Activated CD8-positive, alpha-beta T cell treated with anti-CD3 and anti-CD28 coated beads for 36 hours (primary cell): Measurements from ENCODE around the gene CALN1. TPM values are rescaled to one million over a fixed set of nuclear protein-coding genes. Genes with fewer than 3 reads are reported as not detected.

Source experiments
- ATAC-seq: fragments of 200-7000 bp; cut with Tn5 transposase; one replicate; pipeline ENCODE4 v1.10.0; 2021; ENCODE audit warnings: mild to moderate bottlenecking, moderate library complexity
- CTCF ChIA-PET: fragments of 350-600 bp; sonication (Branson Sonifier 250); formaldehyde crosslinking; loops from one replicate; lab custom pipeline; 2021; ENCODE audit warnings: antibody characterized with exemption; lab: Charles Lee
- POLR2A ChIA-PET: fragments of 350-600 bp; sonication (Branson Sonifier 250); formaldehyde crosslinking; loops from one replicate; lab custom pipeline; 2021; ENCODE audit warnings: antibody characterized with exemption; lab: Charles Lee
- DNase-seq: peaks from one replicate; pipeline ENCODE4 v3.0.0-alpha.2; 2020
- H3K27ac Mint-ChIP-seq: one replicate; pipeline ENCODE4 v1.8.0; 2021; ENCODE audit warnings: mild to moderate bottlenecking, mixed read lengths
- H3K27me3 Mint-ChIP-seq: one replicate; pipeline ENCODE4 v1.8.0; 2021; ENCODE audit warnings: mixed read lengths
- H3K36me3 Mint-ChIP-seq: one replicate; pipeline ENCODE4 v1.8.0; 2021; ENCODE audit warnings: low read depth, mixed read lengths
- H3K4me1 Mint-ChIP-seq: one replicate; pipeline ENCODE4 v1.8.0; 2021; ENCODE audit warnings: low read depth, mixed read lengths
- H3K4me3 Mint-ChIP-seq: one replicate; pipeline ENCODE4 v1.8.0; 2021; ENCODE audit warnings: mild to moderate bottlenecking, moderate library complexity, mixed read lengths
- H3K9me3 Mint-ChIP-seq: one replicate; pipeline ENCODE4 v1.8.0; 2021; ENCODE audit warnings: mixed read lengths
- intact Hi-C: fragments of 100-400 bp; cut with micrococcal nuclease; formaldehyde crosslinking; loops from one replicate; pipeline ENCODE4 v1.10.0; 2022
- total RNA-seq, 2 experiments: library from RNA; stranded (reverse); gene quantifications; one replicate each; pipeline ENCODE4 v1.2.3, GENCODE V29; 2021
- TF ChIP-seq, protein P1 (sequence below): fragments of 200-600 bp; IDR thresholded peaks from one replicate; pipeline ENCODE4 v1.8.0; 2022; ENCODE audit warnings: antibody characterized with exemption, mild to moderate bottlenecking

The CALN1 gene
- total RNA-seq, 2 experiments from 2014 or later: 0.02 to 0.16 TPM

DNA sequence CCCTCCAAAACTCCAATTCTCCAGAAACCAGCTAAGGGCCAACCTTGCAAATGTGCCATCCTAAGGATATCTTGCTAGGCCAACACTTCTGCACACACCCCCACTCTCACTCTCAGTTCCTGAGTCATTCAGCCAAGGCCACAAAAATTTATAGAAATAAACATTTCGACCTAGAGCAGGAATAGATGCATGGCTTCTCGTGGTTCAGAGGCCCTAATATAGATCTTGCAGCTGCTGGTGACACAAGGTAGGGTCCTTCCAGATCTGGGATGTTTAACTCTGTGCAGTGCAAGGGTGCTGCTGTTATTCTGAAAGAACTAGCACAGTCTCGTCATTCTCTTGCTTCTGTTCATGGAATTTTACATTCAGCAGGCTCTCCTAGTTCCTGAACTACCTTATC lies 369.3 kb downstream of the CALN1 start:
- H3K4me1 Mint-ChIP-seq: no peaks in the 10 kb centered on the region
- ChIA-PET POLR2A (no interaction called here), CTCF (no interaction called here)
- no peak overlapping the region for H3K4me3 Mint-ChIP-seq
- H3K27ac Mint-ChIP-seq: no peak overlapping the region
- H3K9me3 Mint-ChIP-seq: peaks cover 2% of the 10 kb centered on the region
- TF ChIP-seq, protein P1, sequence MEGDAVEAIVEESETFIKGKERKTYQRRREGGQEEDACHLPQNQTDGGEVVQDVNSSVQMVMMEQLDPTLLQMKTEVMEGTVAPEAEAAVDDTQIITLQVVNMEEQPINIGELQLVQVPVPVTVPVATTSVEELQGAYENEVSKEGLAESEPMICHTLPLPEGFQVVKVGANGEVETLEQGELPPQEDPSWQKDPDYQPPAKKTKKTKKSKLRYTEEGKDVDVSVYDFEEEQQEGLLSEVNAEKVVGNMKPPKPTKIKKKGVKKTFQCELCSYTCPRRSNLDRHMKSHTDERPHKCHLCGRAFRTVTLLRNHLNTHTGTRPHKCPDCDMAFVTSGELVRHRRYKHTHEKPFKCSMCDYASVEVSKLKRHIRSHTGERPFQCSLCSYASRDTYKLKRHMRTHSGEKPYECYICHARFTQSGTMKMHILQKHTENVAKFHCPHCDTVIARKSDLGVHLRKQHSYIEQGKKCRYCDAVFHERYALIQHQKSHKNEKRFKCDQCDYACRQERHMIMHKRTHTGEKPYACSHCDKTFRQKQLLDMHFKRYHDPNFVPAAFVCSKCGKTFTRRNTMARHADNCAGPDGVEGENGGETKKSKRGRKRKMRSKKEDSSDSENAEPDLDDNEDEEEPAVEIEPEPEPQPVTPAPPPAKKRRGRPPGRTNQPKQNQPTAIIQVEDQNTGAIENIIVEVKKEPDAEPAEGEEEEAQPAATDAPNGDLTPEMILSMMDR: no peak
- DNase-seq: no peak
- ATAC-seq: no peak
- no peaks in the 10 kb centered on the region for H3K36me3 Mint-ChIP-seq
- intact Hi-C loops: no loop called here
- H3K27me3 Mint-ChIP-seq: no peaks in the 10 kb centered on the region

DNA sequence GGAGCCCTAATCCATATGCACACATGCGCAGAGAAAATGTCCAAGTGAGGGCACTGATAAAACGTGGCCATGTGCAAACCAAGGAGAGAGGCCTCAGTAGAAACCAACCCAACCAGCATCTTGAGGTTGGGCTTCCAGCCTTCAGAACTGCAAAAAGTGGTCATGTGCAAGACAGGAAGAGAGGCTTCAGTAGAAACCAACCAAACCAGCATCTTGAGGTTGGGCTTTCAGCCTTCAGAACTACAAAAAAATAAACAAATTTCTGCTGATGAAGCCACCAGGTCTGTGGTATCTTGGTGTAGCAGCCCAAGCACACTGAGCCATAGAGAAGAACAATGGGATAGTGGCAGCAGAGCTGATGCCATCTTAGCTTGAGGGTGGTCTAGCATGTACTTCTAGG lies 371.5 kb downstream of the CALN1 start:
- POLR2A ChIA-PET: no interaction called here
- no peaks in the 10 kb centered on the region for H3K27me3 Mint-ChIP-seq

DNA sequence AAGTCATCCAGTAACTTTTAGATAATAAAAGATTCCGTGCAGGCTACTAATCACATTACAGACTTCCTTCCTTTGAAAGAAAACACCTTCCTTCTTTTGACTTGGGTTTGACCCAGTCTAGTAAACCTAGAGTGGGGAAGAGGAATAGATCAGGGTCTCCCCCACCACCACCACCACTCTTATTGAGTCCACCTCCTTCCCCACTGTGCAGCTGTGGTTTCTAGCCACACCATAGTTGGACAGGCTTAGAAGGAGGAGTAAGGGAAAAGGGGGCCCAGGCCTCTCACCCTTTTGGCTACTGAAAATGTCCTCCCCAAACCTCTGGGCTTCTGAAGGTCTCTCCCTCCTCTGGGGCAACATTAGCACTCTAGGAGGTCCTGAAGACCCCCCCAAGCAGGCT lies 372.7 kb downstream of the CALN1 start:
- H3K4me1 Mint-ChIP-seq: no peaks in the 10 kb centered on the region
- POLR2A ChIA-PET: no interaction called here
- H3K27ac Mint-ChIP-seq: no peak overlapping the region

More for the DNA sequence above, 371.5 kb downstream of the CALN1 start:
- CTCF ChIA-PET: no interaction called here
- H3K4me3 Mint-ChIP-seq: no peak overlapping the region
- DNase-seq: no peak
- no peaks in the 10 kb centered on the region for H3K4me1 Mint-ChIP-seq
- H3K27ac Mint-ChIP-seq: no peak overlapping the region
- no peak for ATAC-seq
- no peaks in the 10 kb centered on the region for H3K36me3 Mint-ChIP-seq
- peaks cover 2% of the 10 kb centered on the region for H3K9me3 Mint-ChIP-seq
- intact Hi-C loops: no loop called here
- TF ChIP-seq, protein P1: no peak

DNA sequence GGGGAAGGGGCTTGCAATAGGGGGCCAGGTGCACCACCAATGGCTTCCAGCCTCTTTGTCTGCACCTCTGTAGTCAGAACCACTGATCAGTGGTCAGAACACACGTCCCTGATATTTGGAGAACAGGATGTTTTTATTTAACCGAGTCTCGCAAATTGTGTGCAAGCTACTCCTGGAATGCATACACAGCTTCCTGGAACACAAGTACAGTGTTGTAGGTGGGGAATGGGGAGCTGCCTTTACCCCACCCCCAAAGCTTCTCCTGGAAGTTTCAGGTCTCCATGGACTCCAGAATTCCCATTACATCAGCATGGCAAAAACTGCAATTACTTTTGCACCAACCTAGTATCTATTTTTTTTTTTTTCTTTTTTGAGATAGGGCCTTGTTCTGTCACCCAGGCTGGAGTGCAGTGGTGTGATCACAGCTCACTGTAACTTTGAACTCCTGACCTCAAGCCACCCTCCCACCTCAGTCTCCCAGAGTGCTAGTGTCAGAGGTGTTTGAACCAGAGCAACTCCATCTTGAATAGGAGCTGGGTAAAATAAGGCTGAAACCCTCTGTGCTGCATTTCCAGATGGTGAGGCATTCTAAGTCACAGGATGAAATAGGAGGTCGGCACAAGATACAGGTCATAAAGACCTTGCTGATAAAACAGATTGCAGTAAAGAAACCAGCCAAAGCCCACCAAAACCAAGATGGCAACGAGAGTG lies 374.0 kb downstream of the CALN1 start:
- TF ChIP-seq, protein P1: no peak
- ATAC-seq (no peak), DNase-seq (no peak)
- no peaks in the 10 kb centered on the region for H3K9me3 Mint-ChIP-seq
- H3K27me3 Mint-ChIP-seq: no peaks in the 10 kb centered on the region
- intact Hi-C loops: no loop called here
- no peak overlapping the region for H3K4me3 Mint-ChIP-seq
- no peaks in the 10 kb centered on the region for H3K4me1 Mint-ChIP-seq
- H3K36me3 Mint-ChIP-seq: no peaks in the 10 kb centered on the region
- CTCF ChIA-PET: no interaction called here
- no peak overlapping the region for H3K27ac Mint-ChIP-seq
- POLR2A ChIA-PET: no interaction called here

More for the DNA sequence above, 372.7 kb downstream of the CALN1 start:
- TF ChIP-seq, protein P1: no peak
- ATAC-seq: no peak
- DNase-seq: no peak
- Mint-ChIP-seq H3K9me3 (peaks cover 2% of the 10 kb centered on the region), H3K27me3 (no peaks in the 10 kb centered on the region), H3K4me3 (no peak overlapping the region), H3K36me3 (no peaks in the 10 kb centered on the region)
- intact Hi-C loops: no loop called here
- CTCF ChIA-PET: no interaction called here

DNA sequence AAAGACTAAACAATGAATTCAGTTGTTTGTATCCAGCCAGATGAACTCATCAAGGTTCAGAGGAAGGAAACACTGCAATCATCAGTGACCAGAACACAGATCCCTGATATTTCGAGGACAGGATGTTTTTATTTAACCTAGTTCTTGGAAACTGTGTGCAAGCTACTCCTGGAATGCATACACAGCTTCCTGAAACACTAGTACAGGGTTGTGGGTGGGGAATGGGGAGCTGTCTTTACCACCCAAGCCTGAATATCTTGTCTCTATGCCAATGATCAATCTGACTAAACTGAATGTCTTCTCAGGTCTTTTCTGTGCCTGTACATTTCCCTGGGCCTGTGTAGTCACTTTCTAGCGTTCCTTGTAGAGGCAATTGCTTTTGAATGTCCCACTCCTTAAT lies 374.6 kb downstream of the CALN1 start:
- POLR2A ChIA-PET: no interaction called here
- no peaks in the 10 kb centered on the region for H3K36me3 Mint-ChIP-seq
- ATAC-seq: no peak
- intact Hi-C loops: no loop called here
- H3K4me1 Mint-ChIP-seq: no peaks in the 10 kb centered on the region
- H3K9me3 Mint-ChIP-seq: peaks cover 1% of the 10 kb centered on the region
- TF ChIP-seq, protein P1: no peak
- H3K27me3 Mint-ChIP-seq: no peaks in the 10 kb centered on the region
- CTCF ChIA-PET: no interaction called here
- DNase-seq: no peak
- H3K27ac Mint-ChIP-seq: no peak overlapping the region
- H3K4me3 Mint-ChIP-seq: no peak overlapping the region
